Uterus (tissue), 2 donors: ENCODE measurements around the gene DERA.

Source experiments
- CTCF ChIP-seq, 4 experiments: fragments of 200-600 bp in 2 of 4; fragments of 450-650 bp in 2 of 4; sonication (generic) in 2 of 4; IDR thresholded peaks; one replicate each; pipeline ENCODE4 v1.5.1; 2016 to 2019; ENCODE audit warnings: antibody characterized with exemption in 4 of 4, mild to moderate bottlenecking in 2 of 4, moderate library complexity in 1 of 4
- POLR2A ChIP-seq, 2 donors: fragments of 450-650 bp; IDR thresholded peaks; one replicate each; pipeline ENCODE4 v1.6.1; 2016; ENCODE audit warnings: antibody characterized with exemption in 2 of 2, mild to moderate bottlenecking in 1 of 2, moderate library complexity in 1 of 2

DNA sequence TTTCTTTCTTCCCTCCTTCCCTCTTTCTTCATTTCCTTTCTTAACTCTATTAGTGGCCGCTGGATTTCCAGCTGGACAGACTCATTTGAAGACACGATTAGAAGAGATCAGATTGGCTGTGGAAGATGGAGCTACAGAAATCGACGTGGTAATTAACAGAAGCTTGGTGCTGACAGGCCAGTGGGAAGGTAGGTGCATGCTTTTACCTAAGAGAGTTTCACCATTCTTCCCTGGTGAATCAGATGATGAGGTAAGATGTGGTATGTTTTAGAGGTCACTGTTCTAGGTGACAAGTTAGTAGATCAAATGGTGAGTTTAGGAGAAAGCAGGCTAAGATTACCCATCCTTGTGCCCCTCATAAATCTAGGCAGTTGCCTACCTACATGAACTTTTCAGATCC, 51.6 kb downstream of the DERA start:
- TF ChIP-seq CTCF (IDR thresholded peaks at IDR 0.05) (no peak), POLR2A (IDR thresholded peaks at IDR 0.05) (no peak)
